PC-9 (cell line): ENCODE data around the gene KIF15.

ENCODE experiments used
- CTCF ChIP-seq: fragments of 200-600 bp; sonication (generic); conservative IDR thresholded peaks from 2 replicates; pipeline ENCODE4 v1.6.1; 2017; ENCODE audit warnings: mixed run types, antibody characterized with exemption, mild to moderate bottlenecking, moderate library complexity
- EZH2 ChIP-seq: fragments of 200-600 bp; sonication (generic); IDR thresholded peaks from 2 replicates; pipeline ENCODE4 v1.8.0; 2017; ENCODE audit warnings: antibody characterized with exemption, low read depth

- no peak for TF ChIP-seq CTCF
- TF ChIP-seq EZH2: no peak
Measured at GRCh38 chr3:44831232-44831631, 69.6 kb downstream of the KIF15 start.
